MM.1S (cell line): ENCODE results near the gene CLMN.

ENCODE experiments used
- DNase-seq: peaks from one replicate; pipeline ENCODE4 v3.0.0-alpha.2; 2015
- H2AFZ ChIP-seq: fragments of 300-600 bp; sonication (generic); 2 replicates; pipeline ENCODE4 v1.6.0; 2016; ENCODE audit warnings: antibody characterized with exemption, low read length
- H3F3A ChIP-seq: fragments of 300-600 bp; sonication (generic); 2 replicates; pipeline ENCODE4 v1.6.1; 2016; ENCODE audit warnings: mild to moderate bottlenecking, antibody characterized with exemption, low read length, moderate library complexity, mixed read lengths; ENCODE audit not compliant: insufficient read depth
- H3K27ac ChIP-seq: fragments of 300-600 bp; sonication (generic); 2 replicates; pipeline ENCODE4 v1.5.1; 2016; ENCODE audit warnings: mild to moderate bottlenecking, low read length
- H3K27me3 ChIP-seq: fragments of 300-600 bp; sonication (generic); replicated peaks from 2 replicates; pipeline ENCODE4 v1.6.0; 2016; ENCODE audit warnings: low read length; ENCODE audit not compliant: insufficient read depth
- H3K36me3 ChIP-seq: fragments of 300-600 bp; sonication (generic); replicated peaks from 2 replicates; pipeline ENCODE4 v1.6.1; 2016; ENCODE audit warnings: mild to moderate bottlenecking, low read length, mixed read lengths; ENCODE audit not compliant: insufficient read depth
- H3K4me1 ChIP-seq: fragments of 300-600 bp; sonication (generic); 2 replicates; pipeline ENCODE4 v1.6.1; 2016; ENCODE audit warnings: low read length, mixed read lengths
- H3K4me2 ChIP-seq: fragments of 300-600 bp; sonication (generic); 2 replicates; pipeline ENCODE4 v1.6.0; 2016; ENCODE audit warnings: low read depth, low read length
- H3K4me3 ChIP-seq: fragments of 300-600 bp; sonication (generic); 2 replicates; pipeline ENCODE4 v1.5.1; 2016; ENCODE audit warnings: low read length, mixed read lengths
- H3K79me2 ChIP-seq: fragments of 300-600 bp; sonication (generic); 2 replicates; pipeline ENCODE4 v1.6.1; 2016; ENCODE audit warnings: mixed run types, low read length, mixed read lengths
- H3K9ac ChIP-seq: fragments of 300-600 bp; sonication (generic); 2 replicates; pipeline ENCODE4 v1.6.1; 2016; ENCODE audit warnings: low read length, mixed read lengths
- H3K9me2 ChIP-seq: fragments of 300-600 bp; sonication (generic); replicated peaks from 2 replicates; pipeline ENCODE4 v1.6.1; 2016; ENCODE audit warnings: mild to moderate bottlenecking, low read length, mixed read lengths; ENCODE audit not compliant: insufficient read depth
- H3K9me3 ChIP-seq: fragments of 300-600 bp; sonication (generic); replicated peaks from 2 replicates; pipeline ENCODE4 v1.6.1; 2016; ENCODE audit warnings: mild to moderate bottlenecking, low read length, mixed read lengths; ENCODE audit not compliant: insufficient read depth
- H4K20me1 ChIP-seq: fragments of 300-600 bp; sonication (generic); 2 replicates; pipeline ENCODE4 v1.6.1; 2016; ENCODE audit warnings: mild to moderate bottlenecking, low read length, moderate library complexity, mixed read lengths; ENCODE audit not compliant: insufficient read depth
- CTCF ChIP-seq: fragments of 300-600 bp; sonication (generic); IDR thresholded peaks from 2 replicates; pipeline ENCODE4 v1.5.1; 2016; ENCODE audit warnings: antibody characterized with exemption, low read length, mixed read lengths
- EZH2 ChIP-seq: fragments of 300-600 bp; sonication (generic); optimal IDR thresholded peaks from 2 replicates; pipeline ENCODE3; 2017; ENCODE audit warnings: low read depth, mild to moderate bottlenecking, antibody characterized with exemption, low read length, mixed read lengths
- EZH2phosphoT487 ChIP-seq: fragments of 300-600 bp; sonication (generic); IDR thresholded peaks from 2 replicates; pipeline ENCODE4 v1.6.1; 2018; ENCODE audit warnings: antibody characterized with exemption, low read length

Gene CLMN

DNA sequence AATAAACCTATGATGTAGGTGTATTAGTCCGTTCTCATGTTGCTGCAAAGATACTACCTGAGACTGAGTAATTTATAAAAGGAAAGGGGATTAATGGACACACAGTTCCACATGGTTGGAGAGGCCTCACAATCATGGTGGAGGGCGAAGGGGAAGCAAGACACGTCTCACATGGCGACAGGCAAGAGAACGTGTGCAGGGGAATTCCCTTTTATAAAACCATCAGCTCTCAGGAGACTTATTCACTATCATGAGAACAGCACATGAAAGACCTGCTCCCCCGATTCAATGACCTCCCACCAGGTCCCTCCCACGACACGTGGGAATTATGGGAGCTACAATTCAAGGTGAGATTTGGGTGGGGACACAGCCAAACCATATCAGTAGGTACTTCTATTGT is 103.7 kb downstream of the CLMN start:
- no peaks in the 10 kb centered on the region for H3K9me3 ChIP-seq
- H4K20me1 ChIP-seq: no peaks in the 10 kb centered on the region
- DNase-seq: no peak
- H3K36me3 ChIP-seq: no peaks in the 10 kb centered on the region
- no peak overlapping the region for H3K9ac ChIP-seq
- H3K27me3 ChIP-seq: no peaks in the 10 kb centered on the region
- TF ChIP-seq EZH2phosphoT487 (no peak), EZH2 (no peak), CTCF (no peak)
- no peaks in the 10 kb centered on the region for H3F3A ChIP-seq
- no peak overlapping the region for H3K4me3 ChIP-seq
- H3K9me2 ChIP-seq: no peaks in the 10 kb centered on the region
- no peak overlapping the region for H2AFZ ChIP-seq
- no peaks in the 10 kb centered on the region for H3K79me2 ChIP-seq
- no peak overlapping the region for H3K4me2 ChIP-seq
- no peaks in the 10 kb centered on the region for H3K4me1 ChIP-seq
- no peak overlapping the region for H3K27ac ChIP-seq

DNA sequence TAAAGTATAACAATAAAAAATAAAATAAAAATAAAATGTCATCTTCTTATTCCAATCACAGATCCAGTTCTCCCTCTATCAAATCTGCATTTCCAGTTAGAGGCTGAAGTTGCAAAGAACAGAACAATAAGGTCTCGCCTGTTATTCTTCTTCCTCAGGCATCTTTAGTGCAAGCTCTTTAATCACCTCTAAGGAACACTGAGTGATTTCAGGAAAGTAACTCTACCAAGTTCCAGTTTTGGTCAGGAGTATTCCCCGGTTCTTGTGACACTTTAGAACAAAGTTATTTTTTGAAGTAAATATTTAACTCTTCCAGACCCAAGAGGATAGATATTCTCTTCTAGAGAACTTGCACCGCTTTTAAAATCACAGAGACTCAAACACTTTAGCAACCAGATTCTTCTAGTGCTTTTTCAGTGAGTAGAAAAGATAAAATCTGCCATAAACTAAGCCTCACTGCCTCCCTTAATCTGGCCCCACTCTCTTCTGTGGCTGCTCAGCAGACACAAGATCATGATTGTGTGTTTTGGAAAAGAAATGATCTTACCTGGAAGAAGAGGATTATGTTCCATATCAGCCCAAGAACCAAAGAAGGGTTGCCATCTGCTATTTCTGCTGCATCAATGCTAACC is 104.5 kb downstream of the CLMN start:
- DNase-seq: no peak

GRCh38 chr14:95213774-95214173 is 105.9 kb downstream of the CLMN start:
- no peaks in the 10 kb centered on the region for H4K20me1 ChIP-seq
- no peaks in the 10 kb centered on the region for H3K4me1 ChIP-seq
- no peaks in the 10 kb centered on the region for H3K9me2 ChIP-seq
- no peak overlapping the region for H3K9ac ChIP-seq
- H3K27me3 ChIP-seq: no peaks in the 10 kb centered on the region
- no peaks in the 10 kb centered on the region for H3K36me3 ChIP-seq
- H3F3A ChIP-seq: no peaks in the 10 kb centered on the region
- no peak overlapping the region for H3K27ac ChIP-seq
- DNase-seq: no peak
- no peak overlapping the region for H3K4me2 ChIP-seq
- no peaks in the 10 kb centered on the region for H3K79me2 ChIP-seq
- H3K9me3 ChIP-seq: no peaks in the 10 kb centered on the region
- H3K4me3 ChIP-seq: no peak overlapping the region
- no peak for TF ChIP-seq EZH2phosphoT487
- TF ChIP-seq CTCF: no peak
- no peak for TF ChIP-seq EZH2
- H2AFZ ChIP-seq: no peak overlapping the region

More for the DNA sequence above, 104.5 kb downstream of the CLMN start:
- no peaks in the 10 kb centered on the region for H3K4me1 ChIP-seq
- no peaks in the 10 kb centered on the region for H3K9me2 ChIP-seq
- no peak overlapping the region for H3K4me3 ChIP-seq
- no peaks in the 10 kb centered on the region for H3F3A ChIP-seq
- H2AFZ ChIP-seq: no peak overlapping the region
- H3K27ac ChIP-seq: no peak overlapping the region
- no peaks in the 10 kb centered on the region for H4K20me1 ChIP-seq
- no peak overlapping the region for H3K4me2 ChIP-seq
- no peaks in the 10 kb centered on the region for H3K79me2 ChIP-seq
- TF ChIP-seq EZH2phosphoT487: no peak
- no peak for TF ChIP-seq CTCF
- no peak for TF ChIP-seq EZH2
- no peaks in the 10 kb centered on the region for H3K27me3 ChIP-seq
- H3K9ac ChIP-seq: no peak overlapping the region
- H3K36me3 ChIP-seq: no peaks in the 10 kb centered on the region
- no peaks in the 10 kb centered on the region for H3K9me3 ChIP-seq
